Subcutaneous adipose tissue (tissue), 4 donors: ENCODE results near the gene NDUFC1. TPM values are rescaled to one million over a fixed set of nuclear protein-coding genes. Genes with fewer than 3 reads are reported as not detected.

Source experiments
- total RNA-seq, 4 donors: library from RNA; depleted of rRNA; stranded (reverse); fragments of >200 nt; gene quantifications; one replicate each; pipeline ENCODE4 v1.1.0, GENCODE V29; 2016
- TF ChIP-seq, protein P1 (sequence below): fragments of 450-650 bp; IDR thresholded peaks from one replicate; pipeline ENCODE4 v1.5.1; 2016; ENCODE audit warnings: low read depth, mild to moderate bottlenecking, control low read depth, antibody characterized with exemption, moderate library complexity

Gene NDUFC1
- total RNA-seq, 4 donors from 2014 or later = 27.2 to 48.9 (median 28.1) TPM

DNA sequence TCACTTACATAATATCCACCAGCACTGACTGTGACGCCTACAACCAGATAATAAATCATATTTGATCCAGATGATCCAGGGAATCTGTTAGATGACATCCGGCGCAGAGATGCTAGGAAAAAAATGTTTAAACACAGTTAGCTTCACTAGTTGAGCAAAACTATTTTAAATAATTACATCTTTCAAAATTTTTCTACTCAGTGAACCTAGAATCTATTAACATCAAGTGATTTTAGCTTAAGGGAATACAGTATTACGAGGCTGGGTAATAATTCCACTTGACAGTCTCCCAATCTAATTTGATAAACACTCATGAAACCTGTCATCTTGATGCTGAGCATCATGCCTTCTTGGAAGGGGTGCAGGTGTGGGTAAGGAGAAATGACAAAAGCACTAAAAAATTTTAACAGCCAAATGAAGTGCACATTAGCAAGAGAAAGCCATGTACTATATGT lies 27.0 kb downstream of the NDUFC1 start:
- TF ChIP-seq, protein P1, sequence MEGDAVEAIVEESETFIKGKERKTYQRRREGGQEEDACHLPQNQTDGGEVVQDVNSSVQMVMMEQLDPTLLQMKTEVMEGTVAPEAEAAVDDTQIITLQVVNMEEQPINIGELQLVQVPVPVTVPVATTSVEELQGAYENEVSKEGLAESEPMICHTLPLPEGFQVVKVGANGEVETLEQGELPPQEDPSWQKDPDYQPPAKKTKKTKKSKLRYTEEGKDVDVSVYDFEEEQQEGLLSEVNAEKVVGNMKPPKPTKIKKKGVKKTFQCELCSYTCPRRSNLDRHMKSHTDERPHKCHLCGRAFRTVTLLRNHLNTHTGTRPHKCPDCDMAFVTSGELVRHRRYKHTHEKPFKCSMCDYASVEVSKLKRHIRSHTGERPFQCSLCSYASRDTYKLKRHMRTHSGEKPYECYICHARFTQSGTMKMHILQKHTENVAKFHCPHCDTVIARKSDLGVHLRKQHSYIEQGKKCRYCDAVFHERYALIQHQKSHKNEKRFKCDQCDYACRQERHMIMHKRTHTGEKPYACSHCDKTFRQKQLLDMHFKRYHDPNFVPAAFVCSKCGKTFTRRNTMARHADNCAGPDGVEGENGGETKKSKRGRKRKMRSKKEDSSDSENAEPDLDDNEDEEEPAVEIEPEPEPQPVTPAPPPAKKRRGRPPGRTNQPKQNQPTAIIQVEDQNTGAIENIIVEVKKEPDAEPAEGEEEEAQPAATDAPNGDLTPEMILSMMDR = no peak

DNA sequence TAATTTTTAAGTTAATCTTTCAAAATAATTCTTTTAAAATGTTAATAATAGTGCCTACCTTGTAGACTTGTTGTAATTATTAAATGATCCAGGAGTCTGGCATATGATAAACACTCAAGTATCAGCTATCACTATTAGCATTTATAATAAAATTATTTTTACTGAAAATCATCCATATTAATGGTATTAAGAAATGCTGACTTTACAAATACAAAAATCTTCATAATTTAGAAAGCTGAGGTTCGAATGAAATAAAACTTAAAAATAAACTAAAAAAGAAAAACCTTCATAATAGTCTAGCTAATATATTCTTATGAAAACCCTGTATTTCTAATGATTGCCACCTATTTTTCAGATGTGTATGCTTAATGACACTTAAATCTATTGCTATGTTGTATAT lies 27.5 kb downstream of the NDUFC1 start:
- TF ChIP-seq, protein P1 = no peak

DNA sequence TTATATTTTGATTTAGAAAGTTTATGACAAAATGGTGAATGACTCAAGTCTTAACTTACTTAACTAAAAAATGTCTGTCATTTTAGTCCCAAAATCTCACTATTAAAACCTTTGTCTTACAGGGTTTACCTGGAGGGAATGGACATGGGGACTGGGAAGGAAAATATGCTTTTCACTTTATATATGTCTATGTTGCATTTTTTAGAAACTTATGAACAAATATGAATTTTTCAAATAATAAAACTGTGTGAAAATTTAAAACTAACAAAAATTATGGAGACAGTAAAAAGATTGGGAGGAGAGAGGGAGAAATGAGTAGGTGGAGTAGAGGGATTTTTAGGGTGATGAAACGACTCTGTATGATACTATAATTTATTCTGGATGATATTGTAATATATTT lies 28.4 kb downstream of the NDUFC1 start:
- TF ChIP-seq, protein P1 = no peak

DNA sequence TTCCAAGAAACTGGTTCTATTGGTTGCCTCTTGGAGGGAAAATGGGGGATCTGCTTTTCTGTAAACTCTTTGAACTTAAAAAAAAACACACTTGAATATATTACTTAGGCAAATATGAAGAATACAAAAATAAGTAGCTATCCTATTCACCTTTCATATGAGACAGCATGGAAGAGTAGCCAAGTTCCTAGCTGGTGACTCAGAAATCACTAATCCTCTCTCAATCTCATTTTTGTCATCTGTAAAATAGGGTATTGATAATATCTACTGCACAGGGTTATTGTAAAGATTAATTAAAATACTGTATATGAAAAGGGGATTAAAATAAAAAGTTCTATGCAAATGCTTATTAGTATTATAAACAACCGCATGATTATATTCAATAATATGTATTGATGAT lies 35.0 kb downstream of the NDUFC1 start:
- TF ChIP-seq, protein P1 = no peak

DNA sequence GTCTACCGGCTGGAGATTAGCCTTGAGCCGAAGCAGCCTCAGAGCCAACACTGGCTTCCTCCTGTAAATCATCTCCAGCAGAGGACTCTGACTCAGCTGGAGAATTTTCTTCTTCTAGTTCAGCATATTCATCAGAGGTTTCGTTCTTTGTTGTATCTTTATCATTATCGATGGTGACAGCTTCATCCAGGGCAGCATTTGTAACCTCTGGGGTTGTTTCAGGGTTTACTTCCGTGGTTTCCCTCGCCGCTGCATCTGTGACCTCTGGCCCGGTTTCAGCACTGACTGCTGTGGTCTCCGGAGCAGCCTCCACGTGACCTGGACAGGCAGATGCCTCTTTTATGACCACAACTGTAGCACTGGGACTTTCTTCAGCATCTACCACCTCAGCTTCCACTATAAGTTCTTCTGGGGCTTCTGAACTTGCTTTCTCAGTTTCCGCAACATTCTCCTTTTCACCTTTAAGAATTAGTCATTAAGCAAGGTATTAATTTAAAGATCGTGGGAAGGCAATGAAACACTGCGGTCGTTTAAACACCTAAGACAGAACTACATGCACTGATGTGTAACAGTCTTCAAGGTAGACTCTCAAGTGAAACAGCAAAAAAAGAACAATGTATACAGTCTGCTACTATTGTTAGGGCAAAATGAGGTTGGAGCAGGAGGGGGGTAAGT lies 35.6 kb downstream of the NDUFC1 start:
- TF ChIP-seq, protein P1 = no peak

DNA sequence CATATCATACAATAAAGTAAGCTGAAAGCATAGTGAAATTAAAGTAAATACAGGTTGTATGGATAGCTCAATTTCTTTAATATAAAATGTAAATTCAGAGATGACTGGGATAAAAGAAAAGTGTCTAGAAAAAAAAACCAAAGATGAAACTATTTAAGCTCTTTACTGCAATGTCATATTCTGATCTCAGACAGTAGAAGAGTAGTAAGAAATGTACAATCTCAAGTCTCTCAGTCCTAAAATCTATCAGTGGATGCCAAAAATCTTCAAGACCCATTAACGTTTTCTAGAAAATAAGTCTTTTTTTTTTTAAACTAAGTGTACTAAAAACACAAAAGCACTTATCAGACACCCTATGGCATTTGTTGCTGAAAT lies 36.1 kb downstream of the NDUFC1 start:
- TF ChIP-seq, protein P1 = no peak

DNA sequence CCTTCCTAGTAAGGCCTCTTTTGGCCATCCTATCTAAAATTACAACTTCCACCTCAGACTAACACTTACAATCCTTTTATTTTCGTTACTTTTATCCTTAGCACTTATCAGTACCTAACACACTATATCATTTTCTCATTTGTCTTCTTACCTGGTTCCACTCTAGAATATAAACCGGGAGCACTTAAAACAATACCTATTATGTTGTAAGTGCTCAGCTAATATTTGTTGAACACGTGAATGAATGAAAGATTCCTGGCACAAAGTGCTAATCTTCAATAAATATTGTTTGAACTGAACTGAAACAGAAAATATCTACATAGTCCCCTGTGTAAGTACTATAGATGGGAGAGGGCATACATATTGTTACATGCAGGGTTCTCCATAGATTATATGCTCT lies 36.6 kb downstream of the NDUFC1 start:
- TF ChIP-seq, protein P1 = no peak
